ENCODE data around the gene SPTBN4.
"Not testable (repeated sequence)": the region's sequence is repeated elsewhere in the genome, so short reads cannot be mapped to it uniquely, and the experiment has no call there.

SPTBN4 gene

DNA sequence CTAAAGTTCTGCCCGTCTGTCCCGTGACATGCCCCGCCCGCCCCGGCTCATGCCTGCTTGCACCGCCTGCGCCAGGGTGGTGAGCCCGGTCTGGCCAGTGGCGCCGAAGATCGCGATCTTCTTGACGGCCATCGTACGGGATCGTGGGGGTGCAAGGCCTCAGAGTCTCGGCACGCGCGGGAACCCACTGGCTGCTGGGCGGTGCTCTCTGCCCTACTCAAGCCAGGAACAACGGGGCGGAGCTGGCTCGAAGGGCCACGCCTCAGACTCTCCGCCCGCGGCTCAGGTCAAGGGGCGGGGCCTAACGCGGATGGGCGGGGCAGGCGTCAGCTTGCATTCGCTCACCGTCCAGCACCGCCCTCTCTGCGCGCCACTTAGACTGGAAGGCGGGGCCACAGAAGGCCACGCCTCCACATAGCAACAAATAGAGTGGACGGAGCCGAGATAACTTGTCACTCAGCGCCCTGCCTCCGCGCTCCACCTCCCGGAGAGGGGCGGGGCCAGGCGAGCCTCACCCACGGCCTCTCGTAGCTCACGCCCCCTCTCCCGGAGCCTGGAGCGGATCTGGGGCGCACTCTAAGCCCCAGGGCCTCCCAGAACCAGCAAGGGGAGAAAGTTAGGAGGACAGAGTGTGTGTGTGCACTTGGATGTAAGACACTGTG lies 1.1 kb upstream of the SPTBN4 start, which contains the start of gene BLVRB:
Gene BLVRB (minus strand): TSS at position 189 of the 662 bp plus-strand sequence. CDS start 57 bp downstream, at position 132.
- DNase-seq, result peak; percentile 96 to 98

DNA sequence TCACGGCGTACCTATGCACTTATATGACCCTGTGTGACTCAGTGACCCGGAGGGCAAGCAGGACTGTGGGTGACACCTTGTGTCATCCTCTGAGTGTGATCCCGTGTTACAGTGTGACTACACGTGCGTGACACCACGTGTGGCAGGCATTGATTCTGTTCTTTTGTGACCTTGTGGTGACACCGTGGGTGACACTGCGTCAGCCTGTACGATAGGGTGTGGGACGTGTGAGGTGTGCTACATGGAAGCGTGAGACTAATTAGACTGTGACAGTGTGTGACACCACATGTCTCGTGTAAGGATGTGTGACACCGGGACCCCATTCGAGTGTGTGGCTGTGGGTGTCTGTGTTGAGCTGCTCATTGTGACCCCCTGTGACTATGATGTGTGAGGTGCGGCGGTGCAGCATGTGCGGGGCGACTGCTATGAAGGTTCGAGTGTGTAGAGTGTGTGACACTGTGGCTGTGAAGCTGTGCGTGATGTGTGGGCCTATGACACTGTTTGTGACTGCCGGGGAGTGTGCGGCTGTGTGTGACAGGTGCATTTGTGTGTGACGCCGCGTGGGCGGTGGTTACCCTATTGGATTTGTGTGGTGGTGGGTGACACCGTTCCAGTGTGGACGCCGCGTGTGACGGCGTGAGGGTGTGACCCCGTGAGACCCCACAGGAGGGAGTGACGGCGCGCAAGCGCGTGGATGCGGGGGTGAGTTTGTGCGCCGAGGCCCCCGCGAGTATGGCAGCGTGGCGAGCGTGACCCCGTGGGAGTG lies 399 bp upstream of the SPTBN4 start:
- DNase-seq, result peak in 1 of 2 experiments; percentile 8

DNA sequence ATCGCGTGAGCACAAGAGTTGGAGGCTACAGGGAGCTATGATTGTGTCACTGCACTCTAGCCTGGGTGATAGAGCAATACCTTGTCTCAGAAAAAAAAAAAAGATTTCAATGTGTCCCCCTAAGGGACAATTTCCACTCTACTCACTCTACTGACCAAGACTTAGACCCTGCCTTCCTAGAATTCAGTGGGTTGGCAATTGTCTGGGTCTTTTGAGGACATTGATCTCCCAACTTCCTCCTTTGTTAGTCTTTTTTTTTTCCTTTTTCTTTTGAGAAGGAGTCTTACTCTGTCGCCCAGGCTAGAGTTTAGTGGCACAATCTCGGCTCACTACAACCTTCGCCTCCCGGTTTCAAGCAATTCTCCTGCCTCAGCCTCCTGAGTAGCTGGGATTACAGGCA lies 2.2 kb downstream of the SPTBN4 start:
- no peak for DNase-seq

DNA sequence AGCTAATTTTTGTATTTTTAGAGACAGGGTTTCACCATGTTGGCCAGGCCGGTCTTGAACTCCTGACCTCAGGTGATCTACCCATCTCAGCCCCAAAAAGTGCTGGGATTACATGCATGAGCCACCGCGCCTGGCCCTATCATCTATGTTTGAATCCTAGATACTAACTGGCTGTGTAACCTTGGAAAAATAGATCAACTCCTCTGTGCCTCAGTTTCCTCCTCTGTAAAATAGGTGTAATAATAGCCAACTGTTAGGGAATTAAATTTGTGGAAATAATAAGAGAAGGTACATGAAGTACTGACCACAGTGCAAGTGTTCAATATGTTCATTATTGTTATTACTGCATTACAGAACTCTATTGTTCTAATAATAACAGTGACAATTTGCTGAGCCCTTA lies 4.3 kb downstream of the SPTBN4 start:
- no peak for DNase-seq

DNA sequence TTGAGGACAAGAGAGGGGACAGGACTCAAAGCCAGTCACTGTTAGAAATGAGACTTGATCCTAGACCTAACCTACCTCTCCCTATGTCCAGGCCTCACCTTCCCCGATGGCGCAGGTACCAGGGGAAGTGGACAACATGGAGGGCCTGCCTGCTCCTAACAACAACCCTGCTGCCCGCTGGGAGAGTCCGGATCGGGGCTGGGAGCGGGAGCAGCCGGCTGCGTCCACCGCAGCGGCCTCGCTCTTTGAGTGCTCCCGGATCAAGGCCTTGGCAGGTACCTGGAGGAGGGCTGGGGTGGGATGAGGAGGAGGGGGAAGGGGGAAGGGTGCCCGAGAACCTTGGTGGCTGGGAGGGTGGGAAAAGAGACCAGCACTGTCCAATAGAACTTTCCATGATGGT lies 5.7 kb downstream of the SPTBN4 start:
- no peak for DNase-seq

DNA sequence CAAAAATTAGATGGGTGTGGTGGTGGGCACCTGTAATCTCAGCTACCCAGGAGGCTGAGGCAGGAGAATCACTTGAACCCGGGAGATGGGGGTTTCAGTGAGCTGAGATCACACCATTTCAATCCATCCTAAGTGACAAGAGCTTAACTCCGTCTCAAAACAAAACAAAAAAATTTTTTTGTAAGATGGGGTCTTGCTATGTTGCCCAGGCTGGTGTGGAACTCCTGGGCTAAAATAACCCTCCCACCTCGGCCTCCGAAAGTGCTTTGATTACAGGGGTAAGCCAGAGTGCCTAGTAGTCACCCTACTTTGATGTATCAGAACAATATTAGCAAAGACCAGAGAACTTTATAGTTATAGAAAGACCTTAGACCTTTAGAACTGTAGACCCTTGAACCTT lies 7.9 kb downstream of the SPTBN4 start:
- DNase-seq, result no peak

DNA sequence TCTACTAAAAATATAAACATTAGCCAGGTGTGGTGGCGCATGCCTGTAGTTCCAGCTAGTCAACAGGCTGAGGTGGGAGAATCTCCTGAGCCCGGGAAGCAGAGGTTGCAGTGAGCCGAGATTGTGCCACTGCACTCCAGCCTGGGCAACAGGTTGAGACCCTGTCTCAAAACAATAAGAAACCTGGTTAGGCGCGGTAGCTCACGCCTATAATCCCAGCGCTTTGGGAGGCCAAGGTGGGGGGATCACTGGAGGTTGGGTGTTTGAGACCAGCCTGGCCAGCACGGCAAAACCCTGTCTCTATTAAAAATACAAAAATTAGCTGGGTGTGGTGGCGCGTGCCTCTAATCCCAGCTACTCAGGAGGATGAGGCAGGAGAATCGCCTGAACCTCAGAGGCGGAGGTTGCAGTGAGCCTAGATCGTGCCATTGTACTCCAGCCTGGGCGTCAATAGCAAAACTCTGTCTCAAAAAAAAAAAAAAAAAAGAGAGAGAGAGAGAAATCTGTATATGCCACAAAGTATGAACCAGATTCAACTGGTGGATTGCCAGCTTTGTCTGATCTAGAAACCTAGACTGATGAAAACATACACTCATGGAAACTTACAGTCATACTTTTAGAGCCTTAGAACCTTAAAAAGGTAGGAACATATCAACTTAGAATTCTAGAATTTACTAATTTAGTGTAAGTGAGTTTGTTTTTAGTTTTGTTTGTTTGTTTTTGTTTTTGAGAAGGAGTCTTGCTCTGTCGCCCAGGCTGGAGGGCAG lies 9.3 kb downstream of the SPTBN4 start:
- DNase-seq, result not testable (repeated sequence)

DNA sequence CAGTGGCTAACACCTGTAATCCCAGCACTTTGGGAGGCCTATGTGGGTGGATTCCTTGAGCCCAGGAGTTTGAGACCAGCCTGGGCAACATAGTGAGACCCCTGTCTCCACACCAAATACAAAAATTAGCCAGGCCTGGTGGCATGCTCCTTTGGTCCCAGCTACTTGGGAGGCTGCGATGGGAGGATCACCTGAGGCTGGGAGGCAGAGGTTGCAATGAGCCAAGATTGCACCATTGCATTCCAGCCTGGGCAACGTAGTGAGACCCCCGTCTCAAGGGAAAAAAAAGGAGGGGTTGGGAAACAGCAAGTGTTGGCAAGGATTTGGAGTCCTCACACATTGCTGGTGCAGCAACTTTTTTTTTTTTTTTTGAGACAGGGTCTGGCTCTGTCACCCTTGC lies 19.2 kb downstream of the SPTBN4 start:
- DNase-seq, result no peak

DNA sequence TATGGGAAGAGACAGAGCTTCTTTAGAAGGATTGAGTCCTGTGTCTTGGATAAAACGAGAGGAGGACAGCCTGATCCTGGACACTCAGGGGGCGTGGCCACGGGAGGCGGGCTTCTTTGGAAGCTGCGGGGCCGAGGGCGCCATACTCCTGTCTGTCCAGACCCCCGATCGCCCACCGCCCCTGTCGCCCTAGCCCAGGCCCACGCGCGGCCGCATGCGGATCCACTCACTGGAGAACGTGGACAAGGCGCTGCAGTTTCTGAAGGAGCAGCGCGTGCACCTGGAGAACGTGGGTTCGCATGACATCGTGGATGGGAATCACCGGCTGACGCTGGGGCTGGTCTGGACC lies 23.1 kb downstream of the SPTBN4 start:
- DNase-seq, result no peak

DNA sequence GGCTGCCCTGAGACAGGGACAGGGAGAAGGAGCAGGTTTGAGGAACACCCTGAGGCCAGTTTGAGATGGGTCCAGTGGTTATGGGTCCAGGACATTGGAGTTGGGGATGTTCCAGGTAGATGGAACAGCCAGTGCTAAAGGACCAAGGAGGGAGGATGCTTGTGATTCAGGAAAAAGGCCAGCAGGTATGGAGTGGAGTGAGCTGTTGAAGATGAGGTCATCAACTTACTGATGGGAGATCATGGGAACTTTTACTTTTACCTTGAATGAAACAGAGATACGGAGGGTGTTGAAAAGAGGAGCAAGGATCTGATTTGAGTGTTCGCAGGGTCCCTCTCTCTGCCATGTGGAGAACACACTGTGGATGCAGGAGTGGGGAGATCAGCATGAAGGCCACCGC lies 25.5 kb downstream of the SPTBN4 start:
- no peak for DNase-seq

DNA sequence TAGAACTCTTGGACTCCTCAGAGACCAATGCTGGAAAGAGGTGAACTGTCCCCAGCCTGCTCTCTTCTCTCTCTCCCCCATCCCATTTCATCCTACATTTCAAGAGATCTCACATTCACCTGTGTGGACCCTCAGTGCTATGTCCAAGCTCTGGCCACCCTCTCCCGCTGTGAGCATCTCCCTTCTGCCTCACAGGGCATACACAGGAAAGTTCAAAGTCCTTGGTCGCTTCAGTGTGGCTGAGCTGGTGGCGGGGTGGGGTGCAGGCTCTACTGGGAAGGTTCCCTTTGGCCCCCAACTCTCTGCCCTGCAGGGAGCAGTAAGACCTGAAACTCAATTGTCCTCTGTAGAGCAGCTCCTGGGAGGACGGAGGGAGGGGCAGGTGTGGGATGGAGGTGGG lies 27.0 kb downstream of the SPTBN4 start:
- DNase-seq, result no peak

DNA sequence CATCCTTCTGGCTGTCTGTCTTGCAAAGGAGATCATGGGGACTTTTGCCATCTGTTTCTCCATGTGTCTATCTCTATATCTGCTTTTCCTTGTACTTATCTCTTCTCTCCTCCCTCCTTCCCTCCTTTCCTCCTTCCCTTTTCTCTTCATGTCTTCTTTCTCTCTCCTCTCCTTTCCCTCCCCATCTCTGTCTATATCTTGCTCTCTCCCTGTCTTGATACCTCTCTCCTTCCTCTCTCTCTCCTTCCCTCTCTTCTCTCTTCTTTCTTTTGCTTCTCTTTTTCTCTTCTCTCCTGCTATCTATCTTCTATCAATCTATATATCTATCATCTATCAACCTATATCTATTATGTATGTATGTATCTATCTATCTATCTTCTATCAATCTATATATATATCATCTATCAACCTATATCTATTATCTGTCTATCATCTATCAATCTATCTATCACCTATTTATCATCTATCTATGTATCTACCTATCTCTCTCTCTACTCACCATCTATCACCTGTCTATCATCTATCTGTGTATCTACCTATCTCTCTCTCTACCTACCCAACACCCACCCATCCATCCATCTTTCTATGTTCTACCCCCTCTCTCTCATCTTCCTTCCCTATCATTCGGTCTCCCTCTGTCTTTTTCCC lies 27.5 kb downstream of the SPTBN4 start:
- DNase-seq, result no peak

DNA sequence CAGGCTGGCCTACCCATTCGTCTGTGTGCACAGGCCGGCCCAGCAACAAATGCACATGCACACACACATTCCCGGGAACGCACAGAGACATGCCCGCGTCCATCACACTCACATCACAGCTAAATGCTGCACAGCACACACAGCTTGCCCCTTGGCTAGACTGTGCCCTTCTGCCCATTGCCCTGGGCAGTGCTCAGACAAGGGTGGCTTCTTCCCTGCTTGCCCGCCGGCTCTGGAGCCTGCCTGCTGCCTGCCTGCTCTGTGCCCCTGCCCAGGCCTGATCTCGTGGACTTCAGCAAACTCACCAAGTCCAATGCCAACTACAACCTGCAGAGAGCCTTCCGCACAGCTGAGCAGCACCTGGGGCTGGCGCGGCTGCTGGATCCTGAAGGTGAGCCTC lies 30.4 kb downstream of the SPTBN4 start:
- DNase-seq, result no peak

DNA sequence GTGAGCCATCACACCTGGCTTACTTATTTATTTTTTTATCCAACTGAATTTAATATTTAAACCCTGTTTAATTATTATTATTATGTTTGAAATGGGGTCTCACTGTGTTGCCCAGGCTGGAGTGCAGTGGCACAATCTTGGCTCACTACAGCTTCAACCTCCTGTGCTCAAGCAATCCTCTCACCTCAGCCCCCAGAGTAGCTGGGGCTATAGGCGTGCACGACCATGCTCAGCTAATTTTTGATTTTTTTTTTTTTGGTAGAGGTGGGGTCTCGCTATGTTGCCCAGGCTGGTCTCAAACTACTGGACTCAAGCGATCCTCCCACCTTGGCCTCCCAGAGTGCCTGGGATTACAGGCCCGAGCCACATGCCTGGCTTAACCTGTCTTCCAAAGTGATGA lies 32.5 kb downstream of the SPTBN4 start:
- DNase-seq, result no peak

DNA sequence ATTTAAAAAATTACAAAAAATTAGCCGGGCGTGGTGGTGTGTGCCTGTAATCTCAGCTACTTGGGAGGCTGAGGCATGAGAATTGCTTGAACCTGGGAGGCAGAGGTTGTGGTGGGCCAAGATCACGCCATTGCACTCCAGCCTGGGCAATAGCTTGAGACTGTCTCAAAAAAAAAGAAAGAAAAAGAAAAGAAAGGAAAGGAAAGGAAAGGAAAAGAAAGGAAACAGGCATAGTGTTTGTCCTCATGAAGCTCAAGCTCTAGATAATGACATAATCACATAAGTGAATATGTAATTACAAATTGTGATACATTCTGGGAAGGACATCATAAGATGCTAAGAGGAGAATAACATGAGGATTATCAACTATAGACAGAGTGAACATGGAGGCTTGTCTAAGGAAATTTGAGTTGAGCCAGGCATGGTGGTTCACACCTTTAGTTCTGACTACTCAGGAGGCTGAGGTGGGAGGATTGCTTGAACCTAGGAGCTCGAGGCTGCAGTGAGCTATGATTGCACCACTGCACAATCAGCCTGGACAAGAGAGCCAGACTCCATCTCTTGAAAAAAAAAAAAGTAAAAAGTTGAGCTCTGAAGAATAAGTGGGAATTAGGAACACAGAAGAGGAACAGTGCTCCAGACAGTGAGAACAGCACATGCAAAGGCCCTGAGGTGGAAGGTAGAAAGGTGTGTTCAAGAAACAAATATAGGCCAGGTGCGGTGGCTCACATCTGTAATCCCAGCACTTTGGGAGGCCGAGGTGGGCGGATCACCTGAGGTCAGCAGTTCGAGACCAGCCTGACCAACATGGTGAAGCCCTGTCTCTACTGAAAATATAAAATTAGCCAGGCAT lies 34.1 kb downstream of the SPTBN4 start:
- DNase-seq, result not testable (repeated sequence)

DNA sequence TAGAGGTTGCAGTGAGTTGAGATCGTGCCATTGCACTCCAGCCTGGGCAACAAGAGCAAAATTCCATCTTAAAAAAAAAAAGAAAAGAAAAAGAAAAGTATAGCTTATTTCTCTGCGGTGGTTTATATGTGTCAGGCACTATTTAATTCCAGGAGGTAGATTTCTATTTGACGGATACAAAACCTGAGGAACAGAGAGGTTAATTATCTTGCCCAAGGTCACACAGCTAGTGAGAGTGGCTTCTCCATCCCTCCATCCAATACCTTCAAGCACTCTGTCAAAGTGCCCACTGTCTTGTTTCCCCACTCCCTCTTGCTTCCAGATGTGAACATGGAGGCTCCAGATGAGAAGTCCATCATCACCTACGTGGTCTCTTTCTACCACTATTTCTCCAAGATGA lies 34.8 kb downstream of the SPTBN4 start:
- no peak for DNase-seq

DNA sequence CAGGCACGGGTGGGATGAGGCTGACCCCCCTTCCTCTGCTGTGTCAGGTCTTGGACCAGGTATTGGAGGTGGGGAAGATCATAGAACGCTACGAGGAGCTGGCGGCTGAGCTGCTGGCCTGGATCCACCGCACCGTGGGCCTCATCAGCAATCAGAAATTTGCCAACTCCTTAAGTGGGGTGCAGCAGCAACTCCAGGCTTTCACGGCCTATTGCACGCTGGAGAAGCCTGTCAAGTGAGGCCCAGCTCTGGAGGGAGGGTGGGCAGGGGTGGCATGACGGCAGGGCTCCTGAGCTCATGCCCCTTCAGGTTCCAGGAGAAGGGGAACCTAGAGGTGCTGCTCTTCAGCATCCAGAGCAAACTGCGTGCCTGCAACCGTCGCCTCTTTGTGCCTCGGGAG lies 35.3 kb downstream of the SPTBN4 start:
- no peak for DNase-seq

DNA sequence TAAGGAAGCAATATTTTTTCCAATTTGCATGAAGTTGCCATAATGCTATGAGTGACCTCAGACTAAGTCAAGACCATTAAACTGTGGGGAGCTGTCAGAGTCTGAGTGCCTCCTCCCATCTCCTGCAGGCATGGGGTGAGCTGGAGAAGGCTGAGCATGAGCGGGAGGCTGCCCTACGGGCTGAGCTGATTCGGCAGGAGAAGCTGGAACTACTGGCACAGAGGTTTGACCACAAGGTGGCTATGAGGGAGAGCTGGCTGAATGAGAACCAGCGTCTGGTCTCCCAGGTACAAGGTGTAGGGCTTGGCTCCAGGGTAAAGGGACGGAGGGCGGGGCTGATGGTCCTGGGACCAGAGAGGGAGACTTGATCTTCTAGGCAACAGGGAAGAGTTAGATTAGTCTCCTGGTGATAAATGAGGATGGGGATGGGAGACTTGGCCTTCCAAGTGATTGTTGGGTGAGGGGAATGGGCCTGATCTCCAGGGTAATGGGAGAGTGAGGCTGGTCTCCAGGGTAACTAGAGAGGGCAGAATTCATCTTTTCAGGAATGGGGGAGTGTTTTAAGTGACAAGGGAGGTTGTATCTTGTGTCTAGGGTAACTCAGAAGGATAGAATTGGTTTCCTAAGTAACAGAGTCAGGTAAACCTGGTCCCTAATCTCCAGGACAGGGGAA lies 36.0 kb downstream of the SPTBN4 start:
- no peak for DNase-seq

DNA sequence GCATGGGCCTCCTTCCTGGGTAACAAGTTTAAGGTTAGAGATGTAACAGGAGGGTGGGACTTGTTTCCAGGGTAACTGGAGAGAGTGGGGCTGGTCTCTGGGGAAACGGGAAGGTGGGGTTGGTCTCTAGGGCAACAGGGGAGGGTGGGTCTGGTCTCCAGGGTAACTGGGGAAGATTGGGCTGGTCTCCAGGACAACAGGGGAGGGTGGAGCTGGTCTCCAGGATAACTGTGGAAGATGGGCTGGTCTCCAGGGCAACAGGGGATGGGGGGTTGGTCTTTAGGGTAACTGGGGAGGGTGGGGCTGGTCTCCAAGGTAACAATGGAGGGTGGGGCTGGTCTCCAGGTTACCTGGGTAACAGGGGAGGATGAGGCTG lies 36.5 kb downstream of the SPTBN4 start:
- DNase-seq, result no peak

DNA sequence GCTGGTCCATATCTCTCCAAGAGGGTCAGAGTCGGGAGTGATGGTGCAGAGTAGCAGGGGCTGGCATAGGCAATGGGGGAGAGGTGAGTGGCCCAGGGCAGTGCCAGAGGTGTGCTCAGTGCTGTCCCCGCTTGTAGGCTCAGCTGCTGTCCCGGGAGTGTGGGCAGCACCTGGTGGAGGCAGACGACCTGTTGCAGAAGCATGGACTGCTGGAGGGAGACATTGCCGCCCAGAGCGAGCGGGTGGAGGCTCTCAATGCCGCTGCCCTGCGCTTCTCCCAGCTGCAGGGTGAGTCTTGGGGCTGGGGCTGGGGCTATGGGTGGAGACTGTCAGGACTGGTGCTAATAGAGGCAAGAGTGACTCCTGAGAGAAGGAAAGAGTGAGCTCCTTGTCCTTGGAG lies 39.3 kb downstream of the SPTBN4 start:
- DNase-seq, result no peak

DNA sequence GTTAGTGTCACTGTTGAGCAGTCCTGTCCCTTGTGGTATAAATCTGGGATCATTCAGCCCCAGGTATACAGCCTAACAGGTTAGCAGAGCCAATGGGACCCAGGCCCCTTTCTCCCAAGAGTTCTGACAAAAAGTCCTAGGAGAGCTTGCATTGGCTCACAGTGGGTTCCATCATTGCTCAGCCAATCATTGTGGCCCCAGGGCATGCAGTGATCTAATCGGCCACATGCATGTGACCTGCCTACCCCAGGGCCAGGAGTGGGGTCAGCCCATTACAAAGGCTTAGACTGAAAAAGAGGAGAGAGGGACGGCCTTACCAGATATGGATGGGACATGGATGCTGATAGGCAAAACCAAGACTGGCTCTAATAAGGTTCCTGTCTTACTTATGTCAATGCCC lies 41.1 kb downstream of the SPTBN4 start:
- no peak for DNase-seq

DNA sequence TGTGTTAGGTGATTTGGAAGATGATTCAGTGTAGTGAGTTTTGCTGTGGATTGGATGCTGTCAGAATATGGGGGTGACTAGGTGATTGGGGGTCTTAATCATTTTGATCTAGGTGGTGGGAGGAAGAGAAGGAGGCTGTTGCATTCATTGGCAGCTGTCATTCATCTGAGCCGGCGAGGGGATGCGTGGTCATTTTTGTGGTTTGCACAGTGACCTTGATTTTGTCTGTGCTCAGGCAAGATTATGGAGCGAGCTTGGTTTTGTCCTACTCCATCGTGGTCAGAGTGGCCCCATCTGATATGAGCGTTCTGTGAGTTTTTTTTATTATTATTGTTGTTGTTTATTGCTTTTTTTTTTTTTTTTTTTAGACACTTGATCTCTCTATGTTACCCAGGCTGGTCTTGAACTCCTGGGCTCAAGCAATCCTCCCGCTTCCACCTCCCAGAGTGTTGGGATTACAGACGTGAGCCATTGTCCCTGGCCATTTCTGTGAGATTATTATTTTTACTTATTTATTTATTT lies 42.0 kb downstream of the SPTBN4 start:
- DNase-seq, result no peak

Data from Kasumi-1 (cell line).